Activated naive CD4-positive, alpha-beta T cell treated with anti-CD3 and anti-CD28 coated beads for 36 hours (primary cell): ENCODE data around the gene APOBEC3G. TPM values are rescaled to one million over a fixed set of nuclear protein-coding genes. Genes with fewer than 3 reads are reported as not detected.

Source experiments
- CTCF ChIA-PET: fragments of 350-600 bp; sonication (Branson Sonifier 250); formaldehyde crosslinking; loops from one replicate; lab custom pipeline; 2021; ENCODE audit warnings: antibody characterized with exemption; lab: Charles Lee
- DNase-seq: peaks from one replicate; pipeline ENCODE4 v3.0.0-alpha.2; 2020
- H3K27ac Mint-ChIP-seq: one replicate; pipeline ENCODE4 v1.8.0; 2021; ENCODE audit warnings: mild to moderate bottlenecking, mixed read lengths
- H3K27me3 Mint-ChIP-seq: one replicate; pipeline ENCODE4 v1.8.0; 2021; ENCODE audit warnings: low read depth, mixed read lengths
- H3K36me3 Mint-ChIP-seq: one replicate; pipeline ENCODE4 v1.8.0; 2021; ENCODE audit warnings: low read depth, mixed read lengths
- H3K4me1 Mint-ChIP-seq: one replicate; pipeline ENCODE4 v1.8.0; 2021; ENCODE audit warnings: low read depth, mixed read lengths
- H3K4me3 Mint-ChIP-seq: one replicate; pipeline ENCODE4 v1.8.0; 2021; ENCODE audit warnings: mild to moderate bottlenecking, moderate library complexity, mixed read lengths
- H3K9me3 Mint-ChIP-seq: one replicate; pipeline ENCODE4 v1.8.0; 2021; ENCODE audit warnings: mixed read lengths
- intact Hi-C: fragments of 100-400 bp; cut with micrococcal nuclease; formaldehyde crosslinking; loops from one replicate; pipeline ENCODE4 v1.15.1; 2023
- total RNA-seq, 2 experiments: library from RNA; stranded (reverse); gene quantifications; one replicate each; pipeline ENCODE4 v1.2.3, GENCODE V29; 2021

The APOBEC3G gene
- total RNA-seq, 2 experiments from 2014 or later: 23.1 to 24.1 TPM

- Mint-ChIP-seq H3K9me3 (no peaks in the 10 kb centered on the region), H3K27ac (no peak overlapping the region), H3K4me3 (no peak overlapping the region), H3K27me3 (no peaks in the 10 kb centered on the region), H3K4me1 (peaks cover 22% of the 10 kb centered on the region), H3K36me3 (no peaks in the 10 kb centered on the region)
- no peak for DNase-seq
- CTCF ChIA-PET: interaction anchor here (0.6 to 1.3 kb wide), 2 partner anchors 113 to 196 kb away, joined by 3 to 4 read pairs; no protein-coding TSS in a partner anchor
- intact Hi-C loops: no loop called here
Measured at GRCh38 chr22:39120983-39121382, 43.9 kb downstream of the APOBEC3G start.

GRCh38 chr22:39122772-39123470 is 45.8 kb downstream of the APOBEC3G start:
- no peak for DNase-seq
- intact Hi-C loops: loop anchor here (1.0 kb wide), 2 partner anchors 116 to 253 kb away; no protein-coding TSS in a partner anchor
- Mint-ChIP-seq H3K4me1 (peaks cover 7% of the 10 kb centered on the region), H3K27me3 (no peaks in the 10 kb centered on the region), H3K4me3 (no peak overlapping the region), H3K9me3 (no peaks in the 10 kb centered on the region), H3K36me3 (no peaks in the 10 kb centered on the region), H3K27ac (no peak overlapping the region)
- CTCF ChIA-PET: interaction anchor here (0.6 kb wide), 1 partner anchor 119 kb away, joined by 3 read pairs; no protein-coding TSS in a partner anchor

GRCh38 chr22:39123751-39124581 is 46.9 kb downstream of the APOBEC3G start:
- Mint-ChIP-seq H3K36me3 (no peaks in the 10 kb centered on the region), H3K27ac (no peak overlapping the region), H3K4me1 (peaks cover 2% of the 10 kb centered on the region), H3K27me3 (no peaks in the 10 kb centered on the region), H3K4me3 (no peak overlapping the region), H3K9me3 (no peaks in the 10 kb centered on the region)
- CTCF ChIA-PET: interaction anchor here (0.6 to 2.0 kb wide), 3 partner anchors 19 to 223 kb away, joined by 3 to 8 read pairs (median 4); no protein-coding TSS in a partner anchor
- no peak for DNase-seq
- intact Hi-C loops: no loop called here

- DNase-seq: no peak
- no peaks in the 10 kb centered on the region for H3K27me3 Mint-ChIP-seq
- intact Hi-C loops: no loop called here
- CTCF ChIA-PET: interaction anchor here (2.0 kb wide), 1 partner anchor 122 kb away, joined by 8 read pairs; no protein-coding TSS in a partner anchor
- no peaks in the 10 kb centered on the region for H3K36me3 Mint-ChIP-seq
- H3K4me1 Mint-ChIP-seq: peaks cover 2% of the 10 kb centered on the region
- no peaks in the 10 kb centered on the region for H3K9me3 Mint-ChIP-seq
- no peak overlapping the region for H3K4me3 Mint-ChIP-seq
- no peak overlapping the region for H3K27ac Mint-ChIP-seq
Measured at GRCh38 chr22:39125622-39126021, 48.5 kb downstream of the APOBEC3G start.

GRCh38 chr22:39128508-39128907 is 51.4 kb downstream of the APOBEC3G start:
- Mint-ChIP-seq H3K9me3 (no peaks in the 10 kb centered on the region), H3K27me3 (no peaks in the 10 kb centered on the region), H3K4me3 (no peak overlapping the region), H3K27ac (no peak overlapping the region), H3K36me3 (no peaks in the 10 kb centered on the region), H3K4me1 (no peaks in the 10 kb centered on the region)
- CTCF ChIA-PET: interaction anchor here (0.8 kb wide), 1 partner anchor 227 kb away, joined by 3 read pairs; no protein-coding TSS in a partner anchor
- intact Hi-C loops: no loop called here
- DNase-seq: no peak

- Mint-ChIP-seq H3K4me1 (no peaks in the 10 kb centered on the region), H3K36me3 (no peaks in the 10 kb centered on the region), H3K9me3 (no peaks in the 10 kb centered on the region), H3K4me3 (no peak overlapping the region), H3K27ac (no peak overlapping the region), H3K27me3 (no peaks in the 10 kb centered on the region)
- CTCF ChIA-PET: no interaction called here
- intact Hi-C loops: no loop called here
- no peak for DNase-seq
Measured at GRCh38 chr22:39129081-39129480, 52.0 kb downstream of the APOBEC3G start.

- intact Hi-C loops: no loop called here
- DNase-seq: no peak
- Mint-ChIP-seq H3K27me3 (no peaks in the 10 kb centered on the region), H3K27ac (no peak overlapping the region), H3K4me1 (no peaks in the 10 kb centered on the region), H3K9me3 (no peaks in the 10 kb centered on the region), H3K4me3 (no peak overlapping the region), H3K36me3 (no peaks in the 10 kb centered on the region)
- CTCF ChIA-PET: no interaction called here
Measured at GRCh38 chr22:39129746-39130145, 52.7 kb downstream of the APOBEC3G start.

GRCh38 chr22:39130152-39130704 is 53.2 kb downstream of the APOBEC3G start:
- Mint-ChIP-seq H3K27ac (no peak overlapping the region), H3K27me3 (no peaks in the 10 kb centered on the region), H3K4me3 (no peak overlapping the region), H3K36me3 (no peaks in the 10 kb centered on the region), H3K9me3 (no peaks in the 10 kb centered on the region), H3K4me1 (no peaks in the 10 kb centered on the region)
- no peak for DNase-seq
- CTCF ChIA-PET: no interaction called here
- intact Hi-C loops: no loop called here

- intact Hi-C loops: no loop called here
- H3K36me3 Mint-ChIP-seq: no peaks in the 10 kb centered on the region
- no peaks in the 10 kb centered on the region for H3K27me3 Mint-ChIP-seq
- no peak overlapping the region for H3K27ac Mint-ChIP-seq
- CTCF ChIA-PET: no interaction called here
- no peaks in the 10 kb centered on the region for H3K9me3 Mint-ChIP-seq
- no peak for DNase-seq
- no peaks in the 10 kb centered on the region for H3K4me1 Mint-ChIP-seq
- H3K4me3 Mint-ChIP-seq: no peak overlapping the region
Measured at GRCh38 chr22:39130892-39131855, 54.1 kb downstream of the APOBEC3G start.

GRCh38 chr22:39132281-39132680 is 55.2 kb downstream of the APOBEC3G start:
- Mint-ChIP-seq H3K27me3 (no peaks in the 10 kb centered on the region), H3K9me3 (no peaks in the 10 kb centered on the region), H3K36me3 (no peaks in the 10 kb centered on the region), H3K4me3 (no peak overlapping the region), H3K27ac (no peak overlapping the region), H3K4me1 (no peaks in the 10 kb centered on the region)
- DNase-seq: no peak
- CTCF ChIA-PET: no interaction called here
- intact Hi-C loops: no loop called here

- no peaks in the 10 kb centered on the region for H3K27me3 Mint-ChIP-seq
- DNase-seq: no peak
- H3K36me3 Mint-ChIP-seq: no peaks in the 10 kb centered on the region
- no peaks in the 10 kb centered on the region for H3K4me1 Mint-ChIP-seq
- no peak overlapping the region for H3K27ac Mint-ChIP-seq
- no peaks in the 10 kb centered on the region for H3K9me3 Mint-ChIP-seq
- intact Hi-C loops: no loop called here
- H3K4me3 Mint-ChIP-seq: no peak overlapping the region
- CTCF ChIA-PET: no interaction called here
Measured at GRCh38 chr22:39132871-39133524, 55.9 kb downstream of the APOBEC3G start.
